Muscle layer of colon (tissue), 2 donors: ENCODE measurements around the gene HJURP.

Source experiments
- H3K27ac ChIP-seq: one replicate; pipeline ENCODE4 v1.7.0; 2013; ENCODE audit warnings: low read depth, mild to moderate bottlenecking, low read length, moderate library complexity
- H3K27me3 ChIP-seq, 2 donors: one replicate each; pipeline ENCODE4 v1.7.0; 2013; ENCODE audit warnings: low read length in 2 of 2, mild to moderate bottlenecking in 2 of 2; ENCODE audit not compliant: insufficient read depth in 2 of 2, control insufficient read depth in 1 of 2
- H3K36me3 ChIP-seq: one replicate; pipeline ENCODE4 v1.7.0; 2013; ENCODE audit warnings: mild to moderate bottlenecking, low read length; ENCODE audit not compliant: insufficient read depth
- H3K4me1 ChIP-seq: one replicate; pipeline ENCODE4 v1.7.0; 2013; ENCODE audit warnings: mild to moderate bottlenecking, low read length; ENCODE audit not compliant: insufficient read depth
- H3K4me3 ChIP-seq, 2 donors: one replicate each; pipeline ENCODE4 v1.7.0; 2013; ENCODE audit warnings: low read length in 2 of 2, low read depth in 1 of 2, mild to moderate bottlenecking in 1 of 2, moderate library complexity in 1 of 2
- H3K9ac ChIP-seq: one replicate; pipeline ENCODE4 v1.7.0; 2013; ENCODE audit warnings: low read length
- H3K9me3 ChIP-seq: one replicate; pipeline ENCODE4 v1.7.0; 2013; ENCODE audit warnings: mild to moderate bottlenecking, low read length
- donor health status: abdominal sarcoma.
- donor health status: Adenocarcinoma of cecum.

HJURP gene

DNA sequence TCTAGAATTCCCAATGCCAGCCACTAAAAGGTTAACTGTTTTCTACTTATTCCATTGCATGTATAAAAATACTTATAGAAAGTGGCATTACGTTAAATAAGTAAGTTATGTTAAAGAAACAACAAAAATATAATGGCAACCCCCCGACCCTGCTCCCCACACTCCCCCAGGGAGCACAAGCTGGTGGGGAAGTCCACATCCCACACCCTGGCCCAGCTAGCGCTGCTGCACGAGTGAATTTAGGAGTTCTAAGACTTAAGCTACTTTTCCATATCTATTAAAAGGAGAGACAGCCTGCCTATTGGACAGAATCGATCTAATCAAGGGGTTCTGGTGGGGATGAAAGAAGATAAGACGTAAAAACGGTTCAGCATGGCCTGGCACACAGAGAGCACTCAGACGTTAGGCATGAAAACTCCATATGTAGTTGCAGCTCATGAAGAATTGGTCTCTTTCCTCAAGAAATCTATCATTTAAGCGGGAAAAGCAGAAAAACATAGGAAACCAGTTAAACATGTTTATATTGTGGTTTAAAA, 16.6 kb downstream of the HJURP start:
- no peak overlapping the region for H3K4me3 ChIP-seq
- H3K27me3 ChIP-seq, result no peaks in the 10 kb centered on the region
- no peaks in the 10 kb centered on the region for H3K36me3 ChIP-seq

DNA sequence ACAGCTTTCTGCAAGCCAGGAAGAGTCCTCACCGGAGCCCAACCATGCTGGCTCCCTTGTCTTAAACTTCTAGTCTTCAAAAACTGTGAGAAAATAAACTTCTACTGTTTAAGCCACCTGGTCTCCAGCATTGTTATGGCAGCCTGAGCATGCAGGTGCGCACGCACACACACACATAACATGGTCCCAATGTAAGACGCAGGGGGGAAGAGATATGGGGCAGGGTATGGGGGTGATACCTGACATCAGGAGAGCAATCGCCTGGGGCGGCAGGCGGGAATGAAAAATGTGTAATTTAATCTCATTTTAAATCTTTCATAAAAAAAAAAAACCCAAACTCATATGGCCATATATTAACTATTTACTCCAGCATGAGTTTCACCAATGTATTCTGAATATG, 18.0 kb downstream of the HJURP start:
- Histone ChIP-seq H3K9ac (no peak overlapping the region), H3K27me3 (no peaks in the 10 kb centered on the region), H3K27ac (no peak overlapping the region), H3K36me3 (no peaks in the 10 kb centered on the region), H3K4me3 (no peak overlapping the region), H3K9me3 (no peaks in the 10 kb centered on the region), H3K4me1 (no peaks in the 10 kb centered on the region)

More for the DNA sequence above, 16.6 kb downstream of the HJURP start:
- Histone ChIP-seq H3K9ac (no peak overlapping the region), H3K4me1 (no peaks in the 10 kb centered on the region), H3K27ac (no peak overlapping the region), H3K9me3 (no peaks in the 10 kb centered on the region)

DNA sequence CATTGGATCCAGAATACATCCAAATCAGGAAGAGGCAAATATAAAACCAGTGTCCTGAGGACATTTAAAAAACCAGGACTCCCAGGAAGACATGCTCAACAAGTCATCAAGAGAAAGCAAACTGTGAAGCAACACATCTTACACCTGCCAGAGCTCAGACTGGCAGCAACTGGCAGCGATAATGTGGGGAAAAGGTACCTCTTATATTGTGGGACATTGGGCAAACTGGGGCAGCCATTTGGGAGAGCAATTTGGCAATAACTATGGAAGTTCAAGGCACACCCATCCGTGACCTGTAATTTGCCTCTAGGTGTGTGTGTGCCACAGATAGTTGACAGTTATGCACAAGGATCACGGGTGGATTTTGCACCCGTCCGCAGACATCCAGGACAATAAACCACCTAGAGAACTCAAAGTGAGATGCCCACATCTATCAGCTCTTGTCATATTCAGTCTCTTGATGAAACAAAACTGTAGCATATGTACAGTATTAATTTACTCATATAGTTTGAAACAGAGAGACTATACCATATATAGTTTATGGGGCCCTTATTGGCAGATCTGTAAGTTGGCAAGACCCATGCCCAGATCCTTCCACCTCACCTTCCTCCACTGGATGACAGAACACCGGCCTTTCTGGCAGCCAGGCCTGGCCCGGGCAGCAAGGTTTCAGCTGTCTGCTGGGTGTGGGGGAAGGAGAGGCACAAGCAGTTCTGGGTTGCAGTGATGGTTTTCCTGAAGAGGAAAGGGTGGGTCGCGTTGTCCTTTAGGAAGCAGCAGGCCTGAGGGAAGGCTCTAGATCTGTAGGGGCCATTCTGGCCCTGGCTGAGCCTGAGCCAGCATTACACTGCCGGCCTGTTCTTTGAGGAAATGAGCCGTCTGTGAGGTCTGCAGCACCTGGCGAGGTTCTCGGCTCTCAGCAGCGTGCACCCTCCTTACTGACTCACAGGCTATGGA, 18.8 kb downstream of the HJURP start:
- Histone ChIP-seq H3K4me1 (no peaks in the 10 kb centered on the region), H3K27me3 (no peaks in the 10 kb centered on the region), H3K27ac (no peak overlapping the region), H3K9me3 (no peaks in the 10 kb centered on the region), H3K36me3 (no peaks in the 10 kb centered on the region), H3K4me3 (no peak overlapping the region), H3K9ac (no peak overlapping the region)

DNA sequence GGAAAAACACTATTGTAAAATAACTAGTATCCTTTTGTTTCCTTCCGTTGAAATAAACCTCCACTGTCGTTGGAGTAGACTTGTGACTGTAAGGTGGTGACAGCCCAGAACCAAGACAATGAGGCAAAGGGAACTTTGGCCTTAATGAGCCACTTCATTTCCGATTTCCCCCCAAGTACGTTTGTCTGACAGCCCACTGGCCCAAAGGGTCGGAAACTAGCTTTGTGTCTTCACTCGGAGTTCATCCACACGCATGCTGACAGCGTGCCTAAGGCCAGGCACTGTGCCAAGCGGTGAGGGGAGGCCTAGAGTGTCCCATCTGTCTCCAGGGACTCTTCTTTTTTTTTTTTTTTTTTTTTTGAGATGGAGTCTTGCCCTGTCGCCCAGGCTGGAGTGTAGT, 21.0 kb downstream of the HJURP start:
- Histone ChIP-seq H3K27me3 (no peaks in the 10 kb centered on the region), H3K9ac (no peak overlapping the region), H3K4me1 (no peaks in the 10 kb centered on the region), H3K4me3 (no peak overlapping the region), H3K27ac (no peak overlapping the region), H3K9me3 (no peaks in the 10 kb centered on the region), H3K36me3 (no peaks in the 10 kb centered on the region)

DNA sequence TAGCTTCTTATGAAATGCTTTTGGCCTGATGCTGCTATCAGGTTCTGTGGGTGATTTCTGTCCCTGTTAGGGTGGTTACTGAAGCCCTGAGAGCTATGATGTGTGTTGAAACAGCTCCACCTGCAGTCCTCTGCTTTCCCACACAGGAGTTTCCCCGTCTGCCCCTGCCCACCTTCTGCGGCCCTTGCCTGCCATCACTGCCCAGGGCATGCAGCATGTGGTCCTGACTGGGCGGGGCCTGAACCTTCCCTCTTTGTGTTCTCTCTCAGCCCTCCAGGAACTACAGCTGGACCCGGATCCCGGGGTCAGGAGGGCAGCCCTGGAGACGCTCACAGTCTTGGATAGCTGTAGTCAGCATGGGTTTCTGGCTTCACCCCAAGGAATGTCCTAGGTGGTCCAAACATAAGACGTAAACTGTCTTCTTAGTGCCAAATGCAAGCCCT, 21.4 kb downstream of the HJURP start:
- Histone ChIP-seq H3K36me3 (no peaks in the 10 kb centered on the region), H3K27me3 (no peaks in the 10 kb centered on the region), H3K4me3 (no peak overlapping the region), H3K27ac (no peak overlapping the region), H3K4me1 (no peaks in the 10 kb centered on the region), H3K9ac (no peak overlapping the region), H3K9me3 (no peaks in the 10 kb centered on the region)

DNA sequence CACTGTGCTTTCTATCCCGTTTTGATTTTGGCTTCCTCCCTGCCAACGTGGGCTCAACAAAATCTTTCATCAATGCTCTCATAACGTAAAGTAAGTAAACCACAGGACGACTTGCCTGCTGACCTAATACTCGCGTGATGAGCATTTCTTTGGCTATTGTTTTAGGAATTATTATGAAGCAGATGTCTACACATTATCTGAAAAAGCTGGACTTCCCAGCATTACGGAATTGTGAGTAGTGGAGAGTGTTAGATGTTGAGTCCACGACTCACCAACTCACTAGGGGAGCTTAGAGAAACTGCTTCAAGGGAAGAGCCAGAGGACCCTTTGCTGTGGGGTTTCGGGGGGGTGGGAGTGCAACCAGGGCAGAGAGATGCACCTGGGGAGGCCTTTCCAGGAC, 21.9 kb downstream of the HJURP start:
- no peaks in the 10 kb centered on the region for H3K27me3 ChIP-seq
- H3K36me3 ChIP-seq, result no peaks in the 10 kb centered on the region
- no peak overlapping the region for H3K4me3 ChIP-seq
- no peak overlapping the region for H3K9ac ChIP-seq
- no peaks in the 10 kb centered on the region for H3K9me3 ChIP-seq
- no peak overlapping the region for H3K27ac ChIP-seq
- H3K4me1 ChIP-seq, result no peaks in the 10 kb centered on the region

DNA sequence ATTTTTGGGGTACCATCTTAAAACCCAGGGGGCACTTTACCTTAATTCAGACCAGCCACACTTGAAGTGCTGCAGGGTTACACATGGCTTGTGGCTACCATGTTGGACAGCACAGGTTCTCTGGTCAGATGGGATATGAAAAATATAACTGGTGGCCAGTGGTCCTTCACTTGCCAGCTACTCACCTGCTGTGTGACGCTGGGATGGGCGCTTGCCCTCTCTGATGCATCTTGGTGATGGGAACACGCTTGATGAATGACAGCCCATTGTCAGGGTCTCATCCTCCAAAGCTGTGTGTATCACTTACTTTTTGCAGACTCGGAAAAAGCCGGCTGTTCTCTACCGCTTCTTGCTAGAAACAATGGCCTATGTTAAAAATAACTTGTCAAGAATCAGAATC, 22.5 kb downstream of the HJURP start:
- Histone ChIP-seq H3K9ac (no peak overlapping the region), H3K9me3 (no peaks in the 10 kb centered on the region), H3K36me3 (no peaks in the 10 kb centered on the region), H3K27me3 (no peaks in the 10 kb centered on the region), H3K4me1 (no peaks in the 10 kb centered on the region), H3K27ac (no peak overlapping the region), H3K4me3 (no peak overlapping the region)

DNA sequence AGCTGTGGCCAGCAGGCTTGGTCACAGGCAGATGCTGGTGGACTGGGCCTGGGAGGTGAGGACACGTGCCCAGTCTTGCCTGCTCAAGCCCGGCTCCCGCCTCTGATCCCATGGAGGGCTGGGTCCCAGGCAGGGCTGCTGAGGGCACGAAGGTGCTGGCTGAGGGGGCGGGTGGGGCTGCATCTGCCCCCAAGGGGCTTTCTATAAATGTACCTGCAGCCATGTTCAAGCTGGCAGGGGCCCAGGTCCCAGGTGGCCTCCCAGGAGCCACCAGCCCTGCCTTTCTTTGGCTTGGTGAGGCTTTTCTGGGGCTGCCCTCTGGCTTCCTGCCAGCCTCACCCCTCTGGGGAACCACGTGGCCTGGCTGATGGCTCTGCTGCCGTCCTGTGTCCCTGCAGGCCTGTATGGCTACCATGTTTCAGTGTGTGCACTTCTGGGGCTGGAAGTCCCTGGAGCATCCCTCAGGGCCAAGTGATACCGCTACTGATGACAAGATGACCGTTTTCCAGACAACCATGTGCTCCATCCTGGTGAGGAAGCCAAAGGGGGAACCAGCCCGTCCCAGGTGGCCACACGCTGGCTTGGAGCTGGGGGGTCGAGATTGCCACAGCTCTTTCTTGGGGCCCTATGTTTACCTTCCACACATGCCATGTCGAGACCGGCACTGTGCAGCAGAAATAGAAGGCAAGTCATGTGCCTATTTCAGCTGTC, 23.2 kb downstream of the HJURP start:
- H3K9ac ChIP-seq, result no peak overlapping the region
- no peaks in the 10 kb centered on the region for H3K9me3 ChIP-seq
- H3K27me3 ChIP-seq, result no peaks in the 10 kb centered on the region
- H3K4me3 ChIP-seq, result no peak overlapping the region
- no peaks in the 10 kb centered on the region for H3K4me1 ChIP-seq
- H3K36me3 ChIP-seq, result no peaks in the 10 kb centered on the region
- H3K27ac ChIP-seq, result no peak overlapping the region

DNA sequence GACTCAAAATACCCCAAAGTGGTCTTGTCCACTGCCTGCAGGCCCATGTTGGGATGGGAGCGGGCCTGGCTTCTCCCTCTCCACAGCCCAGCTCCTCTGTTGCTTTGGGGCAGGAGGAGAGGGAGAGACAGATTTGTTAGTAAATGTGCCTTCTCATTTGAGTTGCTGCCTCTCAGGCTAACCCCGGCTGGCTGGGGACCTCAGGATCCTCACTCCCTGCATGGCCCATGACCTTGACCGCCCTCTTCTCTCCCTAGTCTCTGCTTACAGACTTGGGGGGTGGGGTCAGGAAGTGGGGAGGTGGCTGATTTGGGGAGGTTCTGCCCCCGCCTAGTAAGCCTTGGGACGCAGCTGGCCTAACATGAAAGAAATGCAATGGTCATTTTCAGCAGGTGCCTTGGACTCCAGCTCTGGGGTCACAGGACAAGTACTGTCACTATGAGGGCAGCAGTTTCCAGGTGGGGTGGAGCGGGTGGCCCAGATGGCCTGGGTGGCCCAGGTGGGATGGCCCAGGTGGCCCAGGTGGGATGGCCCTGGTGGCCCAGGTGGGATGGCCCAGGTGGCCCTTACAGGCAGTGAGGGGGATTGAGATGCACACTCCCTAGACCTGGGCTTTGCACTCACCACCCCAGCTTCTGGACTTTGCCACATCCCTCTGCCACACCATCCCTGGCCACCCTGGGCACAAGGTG, 24.1 kb downstream of the HJURP start:
- H3K4me1 ChIP-seq, result no peaks in the 10 kb centered on the region
- H3K9ac ChIP-seq, result no peak overlapping the region
- no peaks in the 10 kb centered on the region for H3K27me3 ChIP-seq
- H3K27ac ChIP-seq, result no peak overlapping the region
- H3K9me3 ChIP-seq, result no peaks in the 10 kb centered on the region
- no peak overlapping the region for H3K4me3 ChIP-seq
- H3K36me3 ChIP-seq, result no peaks in the 10 kb centered on the region

DNA sequence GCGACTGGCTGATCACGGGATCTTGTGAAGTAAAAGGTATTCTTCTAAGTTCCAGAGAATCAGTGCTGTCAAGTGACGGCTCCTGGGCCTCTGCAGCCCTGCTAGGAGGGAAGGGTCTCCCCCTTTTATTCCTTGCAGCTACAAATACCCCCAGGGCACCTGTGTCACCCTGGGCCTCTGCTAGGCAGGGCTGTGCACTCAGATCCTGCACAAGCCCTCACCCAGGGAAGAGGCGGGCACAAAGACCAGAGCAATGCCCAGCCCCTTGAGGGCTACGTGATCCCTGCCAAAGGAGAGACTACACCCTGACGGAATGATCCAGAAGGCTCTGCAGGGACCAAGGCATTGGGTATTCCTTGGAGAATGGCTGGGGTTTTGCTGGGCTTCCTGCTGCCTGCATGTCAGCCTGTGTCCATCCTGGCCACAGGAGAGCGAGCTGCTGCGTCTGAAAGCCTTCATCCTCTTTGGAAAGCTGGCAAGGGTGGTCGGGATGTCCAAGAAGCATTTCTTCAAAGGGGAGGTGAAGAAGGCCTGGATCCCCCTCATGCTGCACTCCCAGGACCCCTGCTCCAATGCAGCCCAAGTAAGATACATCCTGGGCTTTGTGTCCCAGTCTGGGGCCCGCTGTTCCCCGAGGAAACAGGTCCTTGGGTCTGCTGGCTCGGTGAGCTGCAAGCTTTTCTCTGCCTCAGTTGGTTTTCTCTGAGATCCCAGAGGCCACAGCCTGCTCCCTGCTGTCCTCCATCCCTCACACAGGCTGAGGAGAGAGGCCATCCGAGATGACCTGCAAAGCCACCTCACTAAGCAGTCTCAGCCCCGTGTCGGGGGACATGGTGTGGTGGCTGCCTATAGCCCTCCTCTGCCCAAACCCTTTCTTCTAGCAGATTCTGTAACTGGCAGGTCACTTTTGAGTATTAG, 24.9 kb downstream of the HJURP start:
- no peak overlapping the region for H3K4me3 ChIP-seq
- H3K27me3 ChIP-seq, result no peaks in the 10 kb centered on the region
- H3K9ac ChIP-seq, result no peak overlapping the region
- H3K36me3 ChIP-seq, result no peaks in the 10 kb centered on the region
- H3K4me1 ChIP-seq, result no peaks in the 10 kb centered on the region
- H3K27ac ChIP-seq, result no peak overlapping the region
- no peaks in the 10 kb centered on the region for H3K9me3 ChIP-seq
